ENCODE measurements around the gene FZD7.

GRCh38 chr2:202001826-202002225, 31.8 kb upstream of the FZD7 start:
- TF ChIP-seq CTCF (IDR thresholded peaks at IDR 0.05), result no peak
- no peak for TF ChIP-seq POLR2A (IDR thresholded peaks at IDR 0.05)

All from thyroid gland (tissue), 4 donors.